ENCODE results near the gene C12orf54.
"Not testable (repeated sequence)": the region's sequence is repeated elsewhere in the genome, so short reads cannot be mapped to it uniquely, and the experiment has no call there.

Gene C12orf54

DNA sequence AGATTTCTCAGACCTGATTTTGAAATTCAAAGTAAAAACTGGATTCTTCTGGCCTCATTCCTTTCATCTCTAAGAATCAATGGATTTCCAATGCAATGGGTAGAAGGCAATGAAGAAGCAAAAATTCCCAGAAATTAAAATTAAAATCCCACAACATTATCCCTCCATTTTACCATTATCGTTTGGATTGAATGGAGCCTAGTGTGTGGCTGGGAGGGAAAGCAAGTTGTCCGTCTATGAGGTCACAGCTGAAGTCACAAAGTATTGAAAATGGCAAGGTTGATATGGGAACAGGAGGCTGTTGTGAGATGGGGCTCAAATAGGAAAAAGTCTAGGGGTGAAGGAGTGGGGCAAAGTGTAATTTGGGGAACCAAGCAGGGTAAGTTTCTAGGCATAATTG, at the start of gene C12orf54:
C12orf54 (plus strand) TSS at position 301 of the 400 bp plus-strand sequence. CDS start 799 bp downstream, outside the sequence.
- no peak within 1 kb of the TSS for H3K4me3 ChIP-seq (ENCODE audit: low read depth, low read length)

DNA sequence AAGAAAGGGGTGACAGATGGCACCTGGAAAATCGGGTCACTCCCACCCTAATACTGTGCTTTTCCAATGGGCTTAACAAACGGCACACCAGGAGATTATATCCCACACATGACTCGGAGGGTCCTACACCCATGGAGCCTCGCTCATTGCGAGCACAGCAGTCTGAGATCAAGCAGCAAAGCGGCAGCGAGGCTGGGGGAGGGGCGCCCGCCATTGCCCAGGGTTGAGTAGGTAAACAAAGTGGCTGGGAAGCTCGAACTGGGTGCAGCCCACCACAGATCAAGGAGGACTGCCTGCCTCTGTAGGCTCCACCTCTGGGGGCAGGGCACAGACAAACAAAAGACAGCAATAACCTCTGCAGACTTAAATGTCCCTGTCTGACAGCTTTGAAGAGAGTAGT, 48.3 kb upstream of the C12orf54 start:
- H3K4me3 ChIP-seq (ENCODE audit: low read depth, low read length) = not testable (repeated sequence)

DNA sequence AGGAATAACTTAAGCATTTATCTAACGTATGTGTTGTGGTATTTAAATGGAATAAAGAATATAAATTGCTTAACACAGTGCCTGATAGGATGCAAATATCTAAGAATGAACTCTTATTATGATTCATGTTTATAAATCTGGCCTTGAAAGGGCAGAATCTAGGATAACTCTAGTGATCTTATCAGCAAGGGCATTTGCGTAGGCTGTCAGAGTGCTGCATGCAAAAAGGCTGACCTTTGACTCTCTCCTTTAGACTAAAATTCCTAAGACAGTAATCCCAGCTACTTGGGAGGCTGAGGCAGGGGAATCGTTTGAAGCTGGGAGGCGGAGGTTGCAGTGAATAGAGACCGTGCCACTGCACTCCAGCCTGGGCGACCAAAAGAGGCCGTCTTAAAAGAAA, 41.2 kb upstream of the C12orf54 start:
- H3K4me3 ChIP-seq (ENCODE audit: low read depth, low read length) = no peak overlapping the region

DNA sequence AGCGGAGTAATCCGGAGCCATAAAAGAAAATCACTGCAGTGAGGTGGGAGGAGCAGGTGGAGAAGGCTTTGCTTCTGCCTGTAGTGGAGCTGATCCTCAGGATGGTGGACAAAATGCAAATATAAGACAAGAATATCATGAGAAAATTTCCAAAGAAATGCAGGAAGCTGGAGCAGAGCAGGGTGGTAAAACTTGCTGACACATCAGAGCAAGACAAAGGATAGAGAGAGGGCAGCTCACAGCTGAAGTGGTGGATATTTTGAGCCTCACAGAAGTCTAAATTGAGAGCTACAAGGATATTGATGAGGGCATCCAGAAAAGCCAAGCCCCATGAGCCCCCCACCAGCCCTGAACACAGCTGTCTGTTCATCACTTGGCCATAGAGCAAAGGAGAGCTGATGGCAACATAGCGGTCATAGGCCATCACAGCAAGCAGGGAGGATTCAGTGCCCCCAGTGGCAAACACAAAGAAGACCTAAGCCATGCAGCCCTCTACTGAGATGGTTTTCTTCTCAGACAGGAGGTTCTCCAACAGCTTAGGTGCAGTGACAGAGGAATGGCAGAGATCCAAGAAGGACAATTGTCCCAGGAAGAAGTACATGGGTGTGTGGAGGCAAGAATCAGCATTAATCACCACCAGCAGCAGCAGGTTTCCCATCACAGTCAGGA, 40.0 kb upstream of the C12orf54 start:
- no peak overlapping the region for H3K4me3 ChIP-seq (ENCODE audit: low read depth, low read length)

DNA sequence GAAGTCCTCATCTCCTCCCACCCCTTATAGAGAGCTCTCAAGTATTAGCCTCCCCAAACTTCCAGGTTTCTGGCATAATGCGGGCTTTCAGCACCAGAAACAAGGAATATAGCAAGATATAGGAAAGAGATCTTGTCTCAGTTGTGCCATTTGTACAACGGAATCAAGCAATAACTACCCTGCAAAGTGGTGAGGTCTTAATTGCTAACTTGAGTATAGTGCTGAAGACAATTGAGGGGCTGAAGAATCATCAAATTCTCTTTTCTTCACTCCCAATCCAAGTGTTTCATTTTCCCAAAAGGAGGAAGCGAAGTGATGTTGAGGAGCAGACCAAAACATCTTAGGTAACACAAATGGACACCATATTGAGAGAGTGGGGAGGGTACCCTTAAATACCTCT, 36.8 kb upstream of the C12orf54 start:
- H3K4me3 ChIP-seq (ENCODE audit: low read depth, low read length) = no peak overlapping the region

DNA sequence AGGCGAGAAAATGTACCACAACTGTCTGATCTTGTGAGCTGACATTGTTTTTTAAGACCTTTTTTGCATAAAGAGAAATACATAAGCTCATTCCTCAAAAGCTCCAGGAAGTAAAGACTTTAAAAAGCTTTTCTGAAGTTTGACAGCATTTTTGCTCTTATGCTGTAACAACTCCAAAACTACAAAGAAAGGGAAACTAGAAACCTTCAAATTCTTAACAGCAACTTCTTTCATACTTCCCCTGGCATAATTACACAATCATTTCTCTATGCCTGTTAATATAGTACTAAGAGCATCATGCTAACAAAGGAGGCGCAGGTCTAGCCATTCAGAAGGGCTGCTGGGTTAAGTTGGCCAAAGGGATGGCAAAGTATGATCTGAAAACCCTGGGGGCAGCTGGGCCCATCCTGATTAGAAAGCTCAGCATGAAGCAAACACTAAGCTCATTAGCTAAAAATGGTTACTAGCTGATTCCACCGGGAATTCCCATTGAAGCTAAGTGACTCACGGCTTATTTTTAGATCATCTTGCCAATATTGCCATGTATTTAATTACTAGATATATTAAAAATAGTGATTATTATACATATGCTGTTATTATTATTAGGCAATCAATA, 36.0 kb upstream of the C12orf54 start:
- no peak overlapping the region for H3K4me3 ChIP-seq (ENCODE audit: low read depth, low read length)

DNA sequence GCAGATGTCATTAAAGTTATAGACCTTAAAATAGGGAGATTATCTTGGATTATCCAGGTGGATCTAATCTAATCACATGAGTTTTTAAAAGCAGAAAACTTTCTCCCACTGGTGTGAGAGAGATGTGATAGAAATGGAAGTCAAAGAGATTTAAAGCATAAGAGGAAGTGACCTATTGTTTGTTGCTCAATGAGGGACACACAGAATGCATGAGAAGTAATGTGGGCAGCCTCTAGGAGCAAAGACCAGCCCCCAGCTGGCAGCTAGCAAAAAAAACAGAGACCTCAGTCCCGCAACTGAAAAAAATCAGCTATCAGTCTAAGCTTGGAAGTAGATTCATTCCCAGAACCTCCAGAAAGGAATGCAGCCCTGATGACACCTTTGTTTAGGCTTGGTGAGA, 34.5 kb upstream of the C12orf54 start:
- no peak overlapping the region for H3K4me3 ChIP-seq (ENCODE audit: low read depth, low read length)

DNA sequence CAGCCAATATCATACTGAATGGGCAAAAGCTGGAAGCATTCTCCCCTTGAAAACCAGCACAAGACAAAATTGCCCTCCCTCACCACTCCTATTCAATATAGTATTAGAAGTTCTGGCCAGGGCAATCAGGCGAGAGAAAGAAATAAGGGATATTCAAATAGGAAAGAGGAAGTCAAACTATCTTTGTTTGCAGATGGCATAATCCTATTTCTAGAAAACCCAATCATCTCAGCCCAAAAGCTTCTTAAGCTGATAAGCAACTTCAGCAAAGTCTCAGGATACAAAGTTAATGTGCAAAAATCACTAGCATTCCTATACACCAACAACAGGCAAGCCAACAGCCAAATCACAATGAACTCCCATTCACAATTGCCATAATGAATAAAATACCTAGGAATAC, 30.9 kb upstream of the C12orf54 start:
- no peak overlapping the region for H3K4me3 ChIP-seq (ENCODE audit: low read depth, low read length)

DNA sequence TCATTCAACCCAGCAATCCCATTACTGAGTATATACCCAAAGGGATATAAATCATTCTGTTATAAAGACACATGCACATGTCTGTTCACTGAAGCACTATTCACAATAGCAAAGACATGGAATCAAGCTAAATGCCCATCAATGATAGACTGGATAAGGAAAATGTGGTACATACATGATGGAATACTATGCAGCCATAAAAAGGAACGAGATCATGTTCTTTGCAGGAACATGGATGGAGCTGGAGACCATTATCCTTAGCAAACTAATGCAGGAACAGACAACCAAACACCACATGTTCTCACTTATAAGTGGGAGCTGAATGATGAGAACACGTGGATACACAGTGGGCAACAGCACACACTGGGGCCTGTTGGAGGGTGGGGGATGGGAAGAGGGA, 29.3 kb upstream of the C12orf54 start:
- not testable (repeated sequence) for H3K4me3 ChIP-seq (ENCODE audit: low read depth, low read length)

DNA sequence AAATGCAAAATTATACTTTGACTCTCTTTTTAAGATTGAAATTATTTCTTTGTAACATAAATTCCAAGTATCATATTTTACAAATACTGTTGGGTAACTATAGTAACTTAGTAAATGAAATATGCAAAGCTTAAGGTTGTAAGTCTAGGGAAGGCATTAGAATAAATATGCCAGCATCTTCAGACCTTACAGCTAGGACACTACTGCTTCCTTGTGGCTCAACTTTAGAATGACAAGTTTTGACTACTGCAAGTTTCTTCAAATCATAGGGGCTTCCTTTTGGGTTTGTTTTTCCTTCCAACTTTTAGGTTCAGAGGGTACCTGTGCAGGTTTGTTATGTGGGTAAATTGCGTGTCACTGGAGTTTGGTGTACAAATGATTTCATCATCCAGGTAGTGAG, 27.6 kb upstream of the C12orf54 start:
- H3K4me3 ChIP-seq (ENCODE audit: low read depth, low read length) = no peak overlapping the region

DNA sequence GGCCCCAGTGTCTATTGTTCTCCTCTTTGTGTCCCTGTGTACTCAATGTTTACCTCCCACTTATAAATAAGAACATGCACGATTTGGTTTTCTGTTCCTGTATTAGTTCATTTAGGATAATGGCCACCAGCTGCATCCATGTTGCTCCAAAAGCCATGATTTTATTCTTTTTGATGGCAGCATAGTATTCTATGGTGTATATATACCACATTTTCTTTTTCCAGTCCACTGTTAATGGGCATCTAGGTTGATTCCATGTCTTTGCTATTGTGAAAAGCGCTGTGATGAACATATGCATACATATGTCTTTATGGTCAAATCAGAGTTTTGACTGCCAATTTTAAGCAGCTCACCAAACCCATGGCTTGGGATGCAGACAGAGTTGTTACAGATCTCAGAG, 27.2 kb upstream of the C12orf54 start:
- no peak overlapping the region for H3K4me3 ChIP-seq (ENCODE audit: low read depth, low read length)

DNA sequence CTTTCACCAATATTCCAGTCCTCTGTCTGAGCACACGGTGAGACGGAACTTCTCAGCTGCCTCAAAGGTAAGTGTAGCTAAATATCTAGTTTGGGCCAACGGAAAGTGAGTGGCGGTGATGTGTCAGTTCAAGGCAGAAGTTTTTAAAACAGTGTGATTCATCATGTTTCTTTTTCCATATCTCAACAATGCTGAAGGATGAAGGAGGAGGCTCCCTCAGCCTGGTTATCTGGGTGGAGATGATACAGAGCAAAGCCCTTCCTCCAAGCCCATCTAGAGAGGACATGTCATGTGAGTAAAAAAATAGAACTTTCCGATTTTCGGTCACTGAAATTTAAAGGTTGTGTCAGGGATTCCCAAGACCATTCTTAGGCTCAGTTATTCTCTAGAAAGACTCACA, 23.0 kb upstream of the C12orf54 start:
- H3K4me3 ChIP-seq (ENCODE audit: low read depth, low read length) = no peak overlapping the region

DNA sequence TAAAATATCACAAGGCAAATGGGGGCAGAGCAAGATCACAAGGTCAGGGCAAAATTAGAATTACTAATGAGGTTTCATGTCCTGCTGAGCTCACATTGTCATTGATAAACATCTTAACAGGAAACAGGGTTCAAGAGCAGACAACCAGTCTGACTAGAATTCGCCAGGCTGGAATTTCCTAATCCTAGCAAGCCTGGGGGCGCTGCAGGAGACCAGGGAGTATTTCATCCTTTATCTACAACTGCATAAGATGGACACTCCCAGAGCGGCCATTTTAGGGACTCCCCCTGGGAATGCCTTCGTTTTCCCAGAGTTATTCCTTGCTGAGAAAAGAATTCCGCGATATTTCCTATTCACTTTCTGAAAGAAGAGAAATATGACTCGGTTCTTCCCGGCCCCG, 13.3 kb upstream of the C12orf54 start:
- not testable (repeated sequence) for H3K4me3 ChIP-seq (ENCODE audit: low read depth, low read length)

DNA sequence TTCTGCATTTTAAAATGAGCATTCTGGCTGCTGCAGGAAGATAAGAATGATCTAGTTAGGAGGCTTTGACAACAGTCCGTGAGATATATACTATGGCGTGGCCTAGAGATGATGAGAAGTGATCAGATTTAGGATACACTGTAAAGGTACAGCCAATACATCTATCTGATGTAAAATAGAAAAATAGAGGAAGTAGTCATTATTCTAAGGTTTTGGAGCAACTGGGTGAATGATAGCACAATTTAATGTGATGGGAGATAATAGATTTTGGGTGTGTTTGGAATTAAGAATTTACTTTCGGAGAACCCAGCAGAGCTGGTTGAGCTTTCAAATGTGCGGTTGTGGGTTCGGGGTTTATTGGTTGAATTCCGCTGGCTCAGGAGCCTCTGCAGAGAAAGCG, 10.0 kb upstream of the C12orf54 start, which contains the start of gene ANP32D:
ANP32D (plus strand) TSS at position 301 of the 400 bp plus-strand sequence. CDS start 106 bp downstream, outside the sequence.
- H3K4me3 ChIP-seq (ENCODE audit: low read depth, low read length) = no peak within 1 kb of the TSS

DNA sequence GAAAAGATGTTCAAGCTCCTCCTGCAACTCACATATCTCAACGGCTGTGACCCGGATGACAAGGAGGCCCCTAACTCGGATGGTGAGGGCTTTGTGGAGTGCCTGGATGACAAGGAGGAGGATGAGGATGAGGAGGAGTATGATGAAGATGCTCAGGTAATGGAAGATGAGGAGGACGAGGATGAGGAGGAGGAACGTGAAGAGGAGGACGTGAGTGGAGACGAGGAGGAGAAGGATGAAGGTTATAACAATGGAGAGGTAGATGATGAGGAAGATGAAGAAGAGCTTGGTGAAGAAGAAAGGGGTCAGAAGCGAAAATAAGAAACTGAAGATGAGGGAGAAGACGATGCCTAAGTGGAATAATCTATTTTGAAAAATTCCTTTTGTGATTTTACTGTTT, 9.2 kb upstream of the C12orf54 start:
- no peak overlapping the region for H3K4me3 ChIP-seq (ENCODE audit: low read depth, low read length)

DNA sequence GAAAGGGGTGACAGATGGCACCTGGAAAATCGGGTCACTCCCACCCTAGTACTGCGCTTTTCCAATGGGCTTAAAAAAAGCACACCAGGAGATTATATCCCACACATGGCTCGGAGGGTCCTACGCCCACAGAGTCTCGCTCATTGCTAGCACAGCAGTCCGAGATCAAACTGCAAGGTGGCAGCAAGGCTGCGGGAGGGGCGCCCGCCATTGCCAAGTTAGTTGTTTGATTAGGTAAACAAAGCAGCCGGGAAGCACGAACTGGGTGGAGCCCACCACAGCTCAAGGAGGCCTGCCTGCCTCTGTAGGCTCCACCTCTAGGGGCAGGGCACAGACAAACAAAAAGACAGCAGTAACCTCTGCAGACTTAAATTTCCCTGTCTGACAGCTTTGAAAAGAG, 7.8 kb upstream of the C12orf54 start:
- H3K4me3 ChIP-seq (ENCODE audit: low read depth, low read length) = not testable (repeated sequence)

DNA sequence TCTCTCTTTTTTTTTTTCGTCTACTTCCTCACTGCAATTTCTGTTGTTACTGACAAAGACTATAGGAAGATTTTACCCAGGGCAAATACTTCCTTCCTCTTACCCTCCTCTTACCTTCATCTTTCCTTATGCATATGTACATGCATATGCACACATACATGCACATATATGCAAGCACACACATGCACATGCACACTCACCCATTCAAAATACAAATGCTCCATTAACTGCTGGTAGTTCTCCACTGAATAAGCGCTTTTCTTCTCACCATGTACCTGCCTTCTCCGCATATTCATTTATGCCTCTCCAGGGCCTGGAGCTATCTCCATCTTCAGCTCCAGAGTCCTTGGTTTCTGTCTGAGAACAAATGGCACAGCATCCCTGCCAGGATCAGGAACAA, 632 bp downstream of the C12orf54 start:
- H3K4me3 ChIP-seq (ENCODE audit: low read depth, low read length) = no peak overlapping the region

DNA sequence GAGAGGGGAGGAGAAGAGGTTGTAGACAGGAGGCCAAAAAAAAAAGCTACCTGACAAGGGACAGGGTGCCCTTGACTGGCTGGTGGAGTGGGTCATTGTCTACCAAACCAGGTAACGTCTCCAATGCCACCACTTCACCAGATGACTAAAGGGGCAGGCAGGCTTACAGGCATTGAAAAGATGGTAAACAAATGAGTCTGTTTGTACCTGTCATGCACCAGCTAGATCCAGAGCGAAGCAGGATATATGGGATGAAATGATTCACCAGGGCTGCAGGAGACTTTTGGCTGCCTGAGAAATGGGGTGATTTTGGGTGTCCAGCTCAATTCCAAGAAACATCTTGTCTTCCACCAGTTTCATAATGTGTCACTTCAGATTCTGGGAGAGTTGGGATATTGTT, 4.0 kb downstream of the C12orf54 start:
- no peak overlapping the region for H3K4me3 ChIP-seq (ENCODE audit: low read depth, low read length)

DNA sequence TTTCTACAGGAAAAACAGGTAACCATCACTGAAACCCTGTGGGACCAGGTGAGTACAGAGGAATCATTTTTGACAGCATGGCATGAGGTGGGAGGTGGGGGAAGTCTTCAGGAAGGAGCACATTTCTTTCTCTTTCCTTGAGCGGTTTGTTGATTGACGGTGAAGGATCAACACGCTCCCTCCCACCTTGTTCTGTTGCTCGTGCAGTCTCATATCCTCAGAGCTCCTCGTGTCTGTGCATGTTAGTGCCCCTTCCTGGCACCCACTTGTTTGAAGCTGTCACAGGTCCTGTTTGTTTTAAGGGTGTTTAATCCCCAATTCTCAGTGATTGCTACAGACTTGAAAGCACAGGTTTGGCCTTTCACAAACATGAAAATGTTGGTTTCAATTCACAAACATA, 4.4 kb downstream of the C12orf54 start:
- no peak overlapping the region for H3K4me3 ChIP-seq (ENCODE audit: low read depth, low read length)

DNA sequence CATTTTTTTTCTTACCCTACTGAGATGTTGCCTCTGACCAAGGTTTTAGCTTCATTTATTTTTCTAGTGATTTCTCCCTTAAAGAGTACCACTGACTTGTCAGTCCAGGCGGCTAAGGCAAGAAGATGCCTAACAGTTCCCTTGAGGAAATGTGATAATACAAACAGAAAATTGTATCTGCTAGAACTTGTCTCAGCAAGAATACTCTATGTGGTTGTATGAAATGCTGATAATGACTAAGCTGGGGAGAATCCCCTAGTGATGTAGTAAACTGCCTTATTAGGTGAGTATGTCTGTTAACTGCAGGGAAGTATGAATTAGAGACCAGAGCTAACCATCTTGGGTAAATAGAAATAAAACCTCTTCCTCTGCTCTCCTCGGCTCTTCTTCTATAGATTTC, 6.7 kb downstream of the C12orf54 start:
- no peak overlapping the region for H3K4me3 ChIP-seq (ENCODE audit: low read depth, low read length)

DNA sequence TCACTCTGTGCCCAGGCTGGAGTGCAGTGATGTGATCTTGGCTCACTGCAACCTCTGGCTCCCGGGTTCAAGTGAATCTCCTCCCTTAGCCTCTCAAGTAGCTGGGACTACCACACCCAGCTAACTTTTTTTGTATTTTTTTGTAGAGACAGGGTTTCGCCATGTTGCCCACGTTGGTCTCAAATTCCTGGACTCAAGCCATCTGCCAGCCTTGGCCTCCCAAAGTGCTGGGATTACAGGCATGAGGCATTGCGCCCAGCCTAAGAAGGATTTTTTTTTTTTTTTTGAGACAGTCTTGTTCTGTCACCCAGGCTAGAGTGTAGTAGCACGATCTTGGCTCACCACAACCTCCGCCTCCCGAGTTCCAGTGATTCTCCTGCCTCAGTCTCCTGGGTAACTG, 7.2 kb downstream of the C12orf54 start:
- H3K4me3 ChIP-seq (ENCODE audit: low read depth, low read length) = not testable (repeated sequence)

DNA sequence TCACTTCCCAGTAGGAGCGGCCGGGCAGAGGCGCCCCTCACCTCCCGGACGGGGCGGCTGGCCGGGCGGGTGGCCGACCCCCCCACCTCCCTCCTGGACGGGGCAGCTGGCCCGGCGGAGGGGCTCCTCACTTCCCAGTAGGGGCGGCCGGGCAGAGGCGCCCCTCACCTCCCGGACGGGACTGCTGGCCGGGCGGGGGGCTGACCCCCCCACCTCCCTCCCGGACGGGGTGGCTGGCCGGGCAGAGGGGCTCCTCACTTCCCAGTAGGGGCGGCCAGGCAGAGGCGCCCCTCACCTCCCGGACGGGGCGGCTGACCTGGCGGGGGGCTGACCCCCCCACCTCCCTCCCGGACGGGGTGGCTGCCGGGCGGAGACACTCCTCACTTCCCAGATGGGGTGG, 18.0 kb downstream of the C12orf54 start:
- H3K4me3 ChIP-seq (ENCODE audit: low read depth, low read length) = not testable (repeated sequence)

DNA sequence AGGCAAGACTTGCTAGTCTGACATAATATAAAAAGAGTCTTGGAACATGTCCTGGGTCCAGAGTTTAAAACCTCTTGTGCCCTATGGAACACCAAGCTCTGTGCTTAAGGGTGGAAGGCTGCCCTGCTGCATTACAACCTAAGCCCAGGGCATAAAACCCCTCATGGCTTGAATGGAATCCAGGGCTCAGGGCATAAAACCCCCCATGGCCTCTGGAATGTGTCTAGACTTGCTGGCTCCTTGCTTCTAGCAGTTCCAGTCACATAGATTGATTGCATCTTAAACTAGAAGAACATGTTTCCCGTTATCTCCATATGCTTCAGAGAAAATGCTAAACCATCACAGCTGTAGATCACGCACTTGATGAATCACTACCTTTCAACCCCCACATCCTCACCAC, 24.5 kb downstream of the C12orf54 start:
- not testable (repeated sequence) for H3K4me3 ChIP-seq (ENCODE audit: low read depth, low read length)

Measured in iPS-11a (cell line).